Heart left ventricle (tissue), 13 donors: ENCODE data around the gene NGB.

ENCODE experiments used
- CTCF ChIP-seq, 12 donors: fragments of 200-600 bp; sonication (generic) in 4 of 12; IDR thresholded peaks; one replicate each; pipeline versions ENCODE4 v1.5.0 to v1.8.0; 2018 to 2022; ENCODE audit warnings: antibody characterized with exemption in 12 of 12, mild to moderate bottlenecking in 5 of 12
- POLR2A ChIP-seq, 2 donors: fragments of 450-650 bp; IDR thresholded peaks; one replicate each; pipeline ENCODE4 v1.6.1; 2017; ENCODE audit warnings: antibody characterized with exemption in 2 of 2, mild to moderate bottlenecking in 2 of 2, moderate library complexity in 2 of 2
- donor health status: ischemic (EF 13 %, LVEDD 7.1; RV severe dilation, severe dysfunction).
- donor health status: DM: no; HTN: yes; CAD: no.
- donor health status: DM: no; HTN: no; CAD: no.
- donor health status: ischemic (EF 25% LVEDD 6.9; RV normal size, moderate dysfunction).
- donor health status: ischemic (EF 25% LVEDD 5.7; RV mildly dilated, moderate dysfunction).
- donor health status: ischemic (EF 35%, LVEDD 5.7; RV mildly dilated, moderate dysfunction).
- donor health status: nonischemic (EF 11% LVEDD 7.7; RV severe dilation, severe dysfunction).
- donor health status: DM: yes; HTN: yes; CAD: no.
- donor health status: PGD.
- donor health status: ischemic (EF 29% LVEDD 5.4; RV normal size, mild dysfunction).
- donor health status: nonischemic (EF 23%, LVEDD 6.1; RV moderate dilation, normal function).

- TF ChIP-seq CTCF (IDR thresholded peaks at IDR 0.05) (no peak), POLR2A (IDR thresholded peaks at IDR 0.05) (no peak)
Observed at GRCh38 chr14:77306416-77306815, 35.4 kb upstream of the NGB start.
